Prostate gland (tissue), 2 donors: ENCODE measurements around the gene PRKCI. TPM values are rescaled to one million over a fixed set of nuclear protein-coding genes. Genes with fewer than 3 reads are reported as not detected.

Experiments used
- DNase-seq: peaks from one replicate; pipeline ENCODE4 v3.0.0-alpha.2; 2019; ENCODE audit warnings: low spot score
- H3K27ac ChIP-seq, 2 donors: fragments of 200-600 bp; sonication (generic); 2 replicates each; pipeline ENCODE4 v1.5.1; 2017 to 2019
- H3K27me3 ChIP-seq: fragments of 200-600 bp; sonication (generic); replicated peaks from 2 replicates; pipeline ENCODE4 v1.5.1; 2019; ENCODE audit not compliant: insufficient read depth
- H3K36me3 ChIP-seq, 2 donors: fragments of 200-600 bp; sonication (generic); 1 replicate in 1 of 2; 2 replicates in 1 of 2; pipeline versions ENCODE4 v1.5.1 to v1.8.1; 2017 to 2019
- H3K4me1 ChIP-seq: fragments of 200-600 bp; sonication (generic); replicated peaks from 2 replicates; pipeline ENCODE4 v1.5.1; 2019
- H3K4me3 ChIP-seq, 2 donors: fragments of 200-600 bp; sonication (generic); 2 replicates each; pipeline ENCODE4 v1.5.1; 2017 to 2019
- H3K9me3 ChIP-seq: fragments of 200-600 bp; sonication (generic); 2 replicates; pipeline ENCODE4 v1.5.1; 2017
- CTCF ChIP-seq, 4 experiments: fragments of 200-600 bp in 2 of 4; fragments of 450-650 bp in 2 of 4; sonication (generic) in 2 of 4; IDR thresholded peaks; 1 replicate in 3 of 4; 2 replicates in 1 of 4; pipeline ENCODE4 v1.5.1; 2016 to 2019; ENCODE audit warnings: antibody characterized with exemption in 4 of 4, mild to moderate bottlenecking in 2 of 4, moderate library complexity in 2 of 4
- POLR2A ChIP-seq: fragments of 450-650 bp; IDR thresholded peaks from one replicate; pipeline ENCODE4 v1.6.1; 2016; ENCODE audit warnings: antibody characterized with exemption, mild to moderate bottlenecking
- POLR2AphosphoS5 ChIP-seq: sonication (generic); formaldehyde crosslinking; IDR thresholded peaks from one replicate; pipeline ENCODE4 v1.6.1; 2017; ENCODE audit warnings: antibody characterized with exemption
- WGBS: methylation state at CpG from one replicate; pipeline ENCODE4 v1.1.5; 2018; 5-methylcytosine and 5-hydroxymethylcytosine counted together
- intact Hi-C: fragments of 100-400 bp; cut with DNase I; formaldehyde crosslinking; loops from one replicate; pipeline ENCODE4 v1.14.2; 2022
- total RNA-seq, 2 donors: library from RNA; depleted of rRNA; stranded (reverse); fragments of >200 nt; gene quantifications; one replicate each; pipeline ENCODE4 v1.1.0, GENCODE V29; 2016

The PRKCI gene
- total RNA-seq, 2 donors from 2014 or later = 44.6 to 74.4 TPM

DNA sequence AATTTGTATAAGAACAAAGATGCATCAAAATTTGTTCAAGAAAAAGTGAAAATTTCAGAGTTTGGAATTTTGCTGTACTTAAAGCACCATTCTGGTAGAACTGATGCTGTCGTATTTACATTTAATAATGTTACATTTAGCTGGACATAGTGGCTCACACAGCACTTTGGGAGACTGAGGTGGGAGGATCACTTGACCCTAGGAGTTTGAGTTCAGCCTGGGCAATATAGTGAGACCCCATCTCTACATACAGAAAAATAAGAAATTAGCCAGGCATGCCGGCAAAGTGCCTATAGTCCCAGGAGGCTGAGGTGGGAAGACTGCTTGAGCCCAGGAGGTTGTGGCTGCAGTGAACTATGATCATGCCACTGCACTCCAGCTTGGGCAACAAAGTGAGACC is 83.8 kb downstream of the PRKCI start:
- 95% methylated on average over 2 of the region's 2 CpGs for WGBS
- TF ChIP-seq POLR2A (no peak), CTCF (IDR thresholded peaks at IDR 0.05) (no peak), POLR2AphosphoS5 (no peak)

DNA sequence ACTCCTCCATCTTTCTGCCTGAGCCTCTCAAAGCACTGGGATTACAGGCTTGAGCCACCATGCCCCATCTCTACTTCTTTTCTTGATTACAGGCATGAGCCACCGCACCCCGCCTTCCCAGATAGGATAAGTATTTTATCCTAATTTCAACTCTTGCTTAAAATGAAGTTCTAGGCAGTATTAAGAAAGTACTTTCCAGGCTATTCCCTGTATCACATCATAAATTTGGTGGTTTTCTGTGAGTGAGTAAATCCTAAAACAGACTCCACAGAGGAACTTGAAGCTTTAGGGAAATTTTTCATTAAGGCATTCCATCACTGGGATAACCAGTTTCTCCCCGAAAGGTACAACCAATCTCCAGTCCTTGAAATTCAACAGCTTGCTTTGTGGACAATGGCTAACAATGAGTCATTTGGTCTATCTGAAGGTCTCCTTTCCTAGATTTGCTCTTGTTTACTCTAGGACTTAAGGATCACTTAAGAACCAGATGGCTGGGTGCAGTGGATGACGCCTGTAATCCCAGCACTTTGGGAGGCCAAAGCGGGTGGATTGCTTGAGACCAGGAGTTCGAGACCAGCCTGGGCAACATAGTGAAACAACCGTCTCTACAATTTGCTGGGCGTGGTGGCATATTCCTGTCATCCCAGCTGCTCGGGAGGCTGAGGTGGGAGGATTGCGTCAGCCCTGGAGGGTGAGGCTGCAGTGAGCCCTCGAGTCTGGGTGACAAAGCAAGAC is 85.6 kb downstream of the PRKCI start:
- H3K4me3 ChIP-seq = no peak overlapping the region
- TF ChIP-seq POLR2AphosphoS5 (no peak), CTCF (IDR thresholded peaks at IDR 0.05) (no peak), POLR2A (no peak)
- H3K4me1 ChIP-seq = no peaks in the 10 kb centered on the region
- no peaks in the 10 kb centered on the region for H3K27me3 ChIP-seq
- intact Hi-C loops = no loop called here
- H3K36me3 ChIP-seq = no peaks in the 10 kb centered on the region
- no peaks in the 10 kb centered on the region for H3K9me3 ChIP-seq
- no peak overlapping the region for H3K27ac ChIP-seq
- no peak for DNase-seq
- 91% methylated on average over 11 of the region's 11 CpGs for WGBS

More for the DNA sequence above, 83.8 kb downstream of the PRKCI start:
- DNase-seq = no peak
- Histone ChIP-seq H3K36me3 (no peaks in the 10 kb centered on the region), H3K27me3 (no peaks in the 10 kb centered on the region), H3K4me1 (no peaks in the 10 kb centered on the region), H3K4me3 (no peak overlapping the region), H3K9me3 (no peaks in the 10 kb centered on the region), H3K27ac (no peak overlapping the region)
- intact Hi-C loops = no loop called here

DNA sequence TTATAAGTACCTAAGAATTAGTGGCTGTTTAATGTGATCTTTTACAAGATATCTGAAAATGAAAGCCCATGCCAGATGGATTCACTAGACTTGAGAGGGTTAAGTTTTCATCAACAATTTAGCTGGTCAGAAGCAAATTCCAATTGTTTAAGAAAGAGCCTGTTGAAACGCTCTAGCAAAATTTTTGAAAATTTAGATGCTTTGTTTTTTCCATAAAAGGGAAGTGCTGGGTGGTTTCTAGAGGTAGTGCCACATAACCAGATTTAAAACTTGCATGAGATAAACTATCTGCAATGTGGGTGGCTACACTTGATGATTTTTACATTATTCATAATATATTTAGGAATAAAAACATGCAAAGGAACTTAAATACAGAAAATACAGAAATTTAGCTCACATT is 86.8 kb downstream of the PRKCI start:
- 28% methylated on average over 1 of the region's 1 CpG for WGBS
- Histone ChIP-seq H3K27ac (no peak overlapping the region), H3K36me3 (no peaks in the 10 kb centered on the region), H3K4me3 (no peak overlapping the region), H3K4me1 (no peaks in the 10 kb centered on the region), H3K27me3 (no peaks in the 10 kb centered on the region), H3K9me3 (no peaks in the 10 kb centered on the region)
- TF ChIP-seq POLR2A (no peak), POLR2AphosphoS5 (no peak)
- DNase-seq = no peak
- intact Hi-C loops = no loop called here

DNA sequence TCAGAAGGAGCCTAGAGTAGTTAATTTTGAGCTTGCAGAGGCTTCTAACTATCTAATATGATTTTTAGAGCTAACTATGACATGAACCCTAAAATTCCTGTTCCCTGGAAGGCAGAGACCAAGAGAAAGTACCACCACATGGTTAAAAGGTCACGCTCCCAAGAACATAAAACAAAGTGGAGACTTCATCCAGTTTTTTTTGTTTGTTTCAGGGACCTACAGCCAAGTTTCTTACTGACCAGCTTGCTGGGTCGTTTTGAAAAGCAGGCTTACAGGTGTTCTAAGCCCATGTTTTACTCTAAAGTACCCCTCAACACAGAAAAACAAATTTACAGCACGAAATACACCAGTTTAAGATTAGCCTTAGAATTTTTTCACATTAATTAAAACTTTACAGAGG is 95.7 kb downstream of the PRKCI start:
- H3K9me3 ChIP-seq = no peaks in the 10 kb centered on the region
- TF ChIP-seq POLR2AphosphoS5 (no peak), CTCF (IDR thresholded peaks at IDR 0.05) (no peak), POLR2A (no peak)
- no peak for DNase-seq
- WGBS = 70% methylated on average over 3 of the region's 3 CpGs
- no peak overlapping the region for H3K27ac ChIP-seq
- no peaks in the 10 kb centered on the region for H3K36me3 ChIP-seq
- H3K4me3 ChIP-seq = no peak overlapping the region
- H3K4me1 ChIP-seq = no peaks in the 10 kb centered on the region
- intact Hi-C loops = loop anchor here (10.0 kb wide), 1 partner anchor 497 kb away; no protein-coding TSS in a partner anchor
- H3K27me3 ChIP-seq = no peaks in the 10 kb centered on the region

- Histone ChIP-seq H3K27ac (no peak overlapping the region), H3K4me3 (no peak overlapping the region), H3K27me3 (no peaks in the 10 kb centered on the region), H3K4me1 (no peaks in the 10 kb centered on the region), H3K36me3 (no peaks in the 10 kb centered on the region), H3K9me3 (no peaks in the 10 kb centered on the region)
- no peak for TF ChIP-seq POLR2A
- TF ChIP-seq CTCF (IDR thresholded peaks at IDR 0.05) = no peak
- no peak for TF ChIP-seq POLR2AphosphoS5
- no peak for DNase-seq
- WGBS = 75% methylated on average over 7 of the region's 7 CpGs
- intact Hi-C loops = no loop called here
These were observed 98.4 kb downstream of the PRKCI start for GRCh38 chr3:170320461-170321121.
